CD14-positive monocyte (primary cell): ENCODE measurements around the gene WWC2. TPM values are rescaled to one million over a fixed set of nuclear protein-coding genes. Genes with fewer than 3 reads are reported as not detected.

Experiments used
- DNase-seq, 3 donors: peaks; one replicate each; pipeline ENCODE4 v3.0.0-alpha.2; 2011 to 2022
- H2AFZ ChIP-seq: 2 replicates; pipeline ENCODE4 v1.6.0; 2012; ENCODE audit warnings: mild to moderate bottlenecking, low read depth, low read length, inconsistent platforms; ENCODE audit not compliant: insufficient read depth, poor library complexity, severe bottlenecking
- H3K27ac ChIP-seq, 2 donors: 1 replicate in 1 of 2; 2 replicates in 1 of 2; pipeline ENCODE4 v1.5.1; 2012 to 2013; ENCODE audit warnings: low read length in 2 of 2, control low read depth in 1 of 2, inconsistent platforms in 1 of 2, low read depth in 1 of 2, mild to moderate bottlenecking in 1 of 2
- H3K27me3 ChIP-seq, 2 donors: one replicate each; pipeline versions ENCODE4 v1.6.0 to v1.6.1; 2011 to 2013; ENCODE audit warnings: low read length in 2 of 2; ENCODE audit not compliant: control insufficient read depth in 2 of 2, insufficient read depth in 2 of 2
- H3K36me3 ChIP-seq, 2 donors: replicated peaks in 1 of 2; 1 replicate in 1 of 2; 2 replicates in 1 of 2; pipeline versions ENCODE4 v1.5.1 to v1.6.1; 2012 to 2013; ENCODE audit warnings: low read length in 2 of 2, control low read depth in 1 of 2, inconsistent platforms in 1 of 2, mild to moderate bottlenecking in 1 of 2; ENCODE audit not compliant: insufficient read depth in 2 of 2, control insufficient read depth in 1 of 2
- H3K4me1 ChIP-seq, 2 donors: 1 replicate in 1 of 2; 2 replicates in 1 of 2; pipeline versions ENCODE4 v1.5.1 to v1.6.1; 2012 to 2013; ENCODE audit warnings: low read length in 2 of 2, control low read depth in 1 of 2, inconsistent platforms in 1 of 2, mild to moderate bottlenecking in 1 of 2, moderate library complexity in 1 of 2; ENCODE audit not compliant: insufficient read depth in 2 of 2, control insufficient read depth in 1 of 2
- H3K4me2 ChIP-seq: replicated peaks from 2 replicates; pipeline ENCODE3; 2012; ENCODE audit warnings: low read length, moderate library complexity, mild to moderate bottlenecking; ENCODE audit not compliant: poor library complexity, severe bottlenecking; ENCODE audit errors: extremely low read depth
- H3K4me3 ChIP-seq, 3 experiments: fragments of 200-600 bp in 1 of 3; sonication (generic) in 1 of 3; replicated peaks in 1 of 3; 1 replicate in 2 of 3; 2 replicates in 1 of 3; pipeline ENCODE4 v1.5.1; 2011 to 2013; ENCODE audit warnings: low read length in 3 of 3, mild to moderate bottlenecking in 3 of 3, control low read depth in 2 of 3, low read depth in 2 of 3, inconsistent platforms in 1 of 3, moderate library complexity in 1 of 3
- H3K79me2 ChIP-seq: 2 replicates; pipeline ENCODE4 v1.6.0; 2012; ENCODE audit warnings: mild to moderate bottlenecking, control low read depth, inconsistent platforms, low read length, moderate library complexity; ENCODE audit not compliant: insufficient read depth
- H3K9ac ChIP-seq: 2 replicates; pipeline ENCODE4 v1.6.0; 2017; ENCODE audit warnings: low read length, mild to moderate bottlenecking; ENCODE audit not compliant: insufficient read depth, poor library complexity, severe bottlenecking
- H3K9me3 ChIP-seq, 2 donors: replicated peaks in 1 of 2; 1 replicate in 1 of 2; 2 replicates in 1 of 2; pipeline versions ENCODE4 v1.5.1 to v1.6.1; 2012 to 2013; ENCODE audit warnings: low read length in 2 of 2, control low read depth in 1 of 2; ENCODE audit not compliant: control insufficient read depth in 1 of 2, insufficient read depth in 1 of 2
- H4K20me1 ChIP-seq: 2 replicates; pipeline ENCODE4 v1.6.0; 2012; ENCODE audit warnings: mild to moderate bottlenecking, low read length, control low read depth, moderate library complexity; ENCODE audit not compliant: insufficient read depth
- H3K27ac Mint-ChIP-seq, 7 donors: one replicate each; pipeline ENCODE4 v1.8.0; 2020; ENCODE audit warnings: mild to moderate bottlenecking in 7 of 7, mixed read lengths in 7 of 7, moderate library complexity in 6 of 7, inconsistent platforms in 2 of 7
- H3K27me3 Mint-ChIP-seq, 3 donors: one replicate each; pipeline ENCODE4 v1.8.0; 2021 to 2022; ENCODE audit warnings: low read depth in 3 of 3, mild to moderate bottlenecking in 3 of 3, mixed read lengths in 3 of 3, moderate library complexity in 3 of 3, inconsistent platforms in 1 of 3
- H3K36me3 Mint-ChIP-seq, 2 donors: one replicate each; pipeline ENCODE4 v1.8.0; 2020; ENCODE audit warnings: mixed read lengths in 2 of 2, inconsistent platforms in 1 of 2, mild to moderate bottlenecking in 1 of 2
- H3K4me1 Mint-ChIP-seq: one replicate; pipeline ENCODE4 v1.8.0; 2020; ENCODE audit warnings: mild to moderate bottlenecking, mixed read lengths
- H3K4me3 Mint-ChIP-seq, 2 donors: one replicate each; pipeline ENCODE4 v1.8.0; 2020; ENCODE audit warnings: mild to moderate bottlenecking in 2 of 2, mixed read lengths in 2 of 2, moderate library complexity in 1 of 2
- H3K9me3 Mint-ChIP-seq, 7 donors: one replicate each; pipeline ENCODE4 v1.8.0; 2020 to 2022; ENCODE audit warnings: mixed read lengths in 7 of 7, mild to moderate bottlenecking in 6 of 7, moderate library complexity in 6 of 7, inconsistent platforms in 2 of 7
- CTCF ChIP-seq: fragments of 200-600 bp; IDR thresholded peaks from one replicate; pipeline ENCODE4 v1.8.0; 2022; ENCODE audit warnings: antibody characterized with exemption, mild to moderate bottlenecking
- WGBS: methylation state at CpG from one replicate; pipeline ENCODE4 v1.1.5; 2013; ENCODE audit warnings: missing lambda C conversion rate; ENCODE audit not compliant: insufficient coverage; 5-methylcytosine and 5-hydroxymethylcytosine counted together
- intact Hi-C, 2 donors: fragments of 100-400 bp; cut with micrococcal nuclease; formaldehyde crosslinking; loops; one replicate each; pipeline versions ENCODE4 v1.15.0 to v1.15.1; 2023
- polyA plus RNA-seq, 3 donors: library from polyadenylated mRNA; depleted of rRNA in 1 of 3; unstranded in 2 of 3; stranded (reverse) in 1 of 3; fragments of 300-500 nt in 2 of 3; fragments of >200 nt in 1 of 3; fragmentation: Illumina TruSeq in 2 of 3; gene quantifications; 1 replicate in 2 of 3; 2 replicates in 1 of 3; pipeline ENCODE4 v1.2.3, GENCODE V29; 2012 to 2021

Gene WWC2
- polyA plus RNA-seq, 3 donors: 1.9 to 3.8 (median 2.9) TPM

DNA sequence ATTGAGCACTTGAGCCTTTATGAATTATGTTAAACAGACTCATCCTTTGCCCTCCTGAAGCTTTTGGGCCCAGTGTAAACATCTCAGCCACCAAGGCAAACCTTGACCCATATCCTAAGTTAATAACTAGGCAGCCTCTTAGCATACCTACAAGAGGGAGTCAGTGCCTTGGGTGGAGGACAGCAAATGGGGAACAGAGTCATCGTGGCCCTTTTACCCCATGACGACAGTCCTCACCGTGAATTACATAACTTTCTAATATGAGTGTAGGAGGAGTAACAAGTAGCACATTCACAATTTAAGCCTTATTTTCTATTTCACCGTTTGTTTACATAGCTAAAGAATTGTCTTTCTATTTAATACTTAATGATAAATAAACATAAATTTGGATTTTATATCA, 204.2 kb downstream of the WWC2 start:
- Histone ChIP-seq H3K9me3 (no peaks in the 10 kb centered on the region), H3K79me2 (no peaks in the 10 kb centered on the region), H3K9ac (no peak overlapping the region), H3K36me3 (no peaks in the 10 kb centered on the region), H3K4me2 (no peak overlapping the region), H3K4me3 (no peak overlapping the region), H2AFZ (no peak overlapping the region), H3K27me3 (no peaks in the 10 kb centered on the region), H4K20me1 (no peaks in the 10 kb centered on the region), H3K4me1 (no peaks in the 10 kb centered on the region), H3K27ac (no peak overlapping the region)
- no peaks in the 10 kb centered on the region for H3K9me3 Mint-ChIP-seq
- peaks cover 3% of the 10 kb centered on the region for H3K4me1 Mint-ChIP-seq
- no peaks in the 10 kb centered on the region for H3K27me3 Mint-ChIP-seq
- intact Hi-C loops: no loop called here
- no peak for TF ChIP-seq CTCF
- peaks cover 0 to 2% of the 10 kb centered on the region in 2 donors for H3K36me3 Mint-ChIP-seq
- H3K4me3 Mint-ChIP-seq: no peak overlapping the region
- peak overlapping the region in 2 of 7 donors; percentile 41 to 54 for H3K27ac Mint-ChIP-seq
- DNase-seq: peak; percentile 16 to 33 (median 24)
- WGBS: no CpG with 5 or more reads among the region's 4 CpGs

DNA sequence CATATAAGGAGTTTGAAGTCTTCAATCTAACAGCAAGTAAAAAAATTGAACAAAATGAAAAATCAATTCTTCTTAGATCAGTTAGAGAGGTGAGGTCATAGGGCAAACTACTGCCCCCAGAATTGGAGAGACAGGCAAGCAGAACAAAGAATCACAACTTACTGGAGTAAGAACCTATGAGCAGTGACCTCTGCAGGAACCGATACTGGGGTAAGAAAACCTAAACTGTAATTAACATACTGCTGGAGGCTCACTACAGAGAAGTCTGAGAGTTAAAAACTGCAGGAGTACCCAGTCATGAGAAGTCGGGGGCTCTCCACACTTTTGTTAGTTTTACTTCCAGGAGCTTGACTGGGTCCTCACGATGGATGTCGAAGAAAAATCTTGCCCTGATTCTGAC, 205.0 kb downstream of the WWC2 start:
- Histone ChIP-seq H3K9me3 (no peaks in the 10 kb centered on the region), H3K4me2 (no peak overlapping the region), H2AFZ (no peak overlapping the region), H3K9ac (no peak overlapping the region), H3K27me3 (no peaks in the 10 kb centered on the region), H3K36me3 (no peaks in the 10 kb centered on the region), H3K4me1 (no peaks in the 10 kb centered on the region), H4K20me1 (no peaks in the 10 kb centered on the region), H3K4me3 (no peak overlapping the region), H3K79me2 (no peaks in the 10 kb centered on the region), H3K27ac (no peak overlapping the region)
- Mint-ChIP-seq H3K27me3 (no peaks in the 10 kb centered on the region), H3K9me3 (no peaks in the 10 kb centered on the region), H3K27ac (no peak overlapping the region), H3K4me3 (no peak overlapping the region), H3K36me3 (peaks cover 0 to 2% of the 10 kb centered on the region in 2 donors), H3K4me1 (peaks cover 3% of the 10 kb centered on the region)
- intact Hi-C loops: no loop called here
- DNase-seq: no peak
- TF ChIP-seq CTCF: no peak
- 100% methylated on average over 1 of the region's 4 CpGs for WGBS
